Stimulated activated CD4-positive, alpha-beta T cell treated with anti-CD3 and anti-CD28 coated beads, Interleukin-4, amount 100 ng/mL, for 24 hours (primary cell): ENCODE results near the gene TNFRSF12A.

ENCODE experiments used
- DNase-seq: peaks from one replicate; pipeline ENCODE4 v3.0.0-alpha.2; 2020

TNFRSF12A gene

GRCh38 chr16:2986623-2987188 is 33.5 kb upstream of the TNFRSF12A start:
- no peak for DNase-seq

- DNase-seq, result no peak
Observed at GRCh38 chr16:2987286-2987685, 32.9 kb upstream of the TNFRSF12A start.

- DNase-seq, result no peak
Observed at GRCh38 chr16:2987833-2988232, 32.3 kb upstream of the TNFRSF12A start.

- no peak for DNase-seq
Observed at GRCh38 chr16:2988590-2989099, 31.5 kb upstream of the TNFRSF12A start.

GRCh38 chr16:2990891-2991290 is 29.3 kb upstream of the TNFRSF12A start:
- no peak for DNase-seq

GRCh38 chr16:2991566-2992261 is 28.5 kb upstream of the TNFRSF12A start:
- DNase-seq, result no peak

GRCh38 chr16:2992383-2993081 is 27.6 kb upstream of the TNFRSF12A start:
- DNase-seq, result no peak

- no peak for DNase-seq
Observed at GRCh38 chr16:2996298-2996697, 23.9 kb upstream of the TNFRSF12A start.

GRCh38 chr16:2999929-3000328 is 20.2 kb upstream of the TNFRSF12A start:
- DNase-seq, result no peak

- no peak for DNase-seq
Observed at GRCh38 chr16:3000540-3000939, 19.6 kb upstream of the TNFRSF12A start.

- no peak for DNase-seq
Observed at GRCh38 chr16:3001316-3001715, 18.9 kb upstream of the TNFRSF12A start.

GRCh38 chr16:3003582-3004270 is 16.4 kb upstream of the TNFRSF12A start:
- peak; percentile 97 for DNase-seq

- DNase-seq, result no peak
Observed at GRCh38 chr16:3004319-3004718, 15.8 kb upstream of the TNFRSF12A start.

GRCh38 chr16:3004781-3005284 is 15.3 kb upstream of the TNFRSF12A start:
- no peak for DNase-seq

GRCh38 chr16:3007059-3007956 is 12.9 kb upstream of the TNFRSF12A start:
- no peak for DNase-seq

GRCh38 chr16:3007957-3008689 is 12.0 kb upstream of the TNFRSF12A start:
- DNase-seq, result no peak

- no peak for DNase-seq
Observed at GRCh38 chr16:3008690-3009037, 11.5 kb upstream of the TNFRSF12A start.

- no peak for DNase-seq
Observed at GRCh38 chr16:3009568-3010390, 10.4 kb upstream of the TNFRSF12A start.

GRCh38 chr16:3010510-3010909 is 9.7 kb upstream of the TNFRSF12A start:
- no peak for DNase-seq

GRCh38 chr16:3012246-3012645 is 7.9 kb upstream of the TNFRSF12A start:
- DNase-seq, result no peak
